Stimulated activated CD4-positive, alpha-beta T cell treated with anti-CD3 and anti-CD28 coated beads, Interleukin-15, amount 100 ng/mL, for 24 hours (primary cell): Measurements from ENCODE around the gene CAPN2.
"Not testable (repeated sequence)": the region's sequence is repeated elsewhere in the genome, so short reads cannot be mapped to it uniquely, and the experiment has no call there.

Source experiments
- DNase-seq: peaks from one replicate; pipeline ENCODE4 v3.0.0-alpha.2; 2020

CAPN2 gene

GRCh38 chr1:223794136-223794880 is 82.0 kb downstream of the CAPN2 start:
- no peak for DNase-seq

DNA sequence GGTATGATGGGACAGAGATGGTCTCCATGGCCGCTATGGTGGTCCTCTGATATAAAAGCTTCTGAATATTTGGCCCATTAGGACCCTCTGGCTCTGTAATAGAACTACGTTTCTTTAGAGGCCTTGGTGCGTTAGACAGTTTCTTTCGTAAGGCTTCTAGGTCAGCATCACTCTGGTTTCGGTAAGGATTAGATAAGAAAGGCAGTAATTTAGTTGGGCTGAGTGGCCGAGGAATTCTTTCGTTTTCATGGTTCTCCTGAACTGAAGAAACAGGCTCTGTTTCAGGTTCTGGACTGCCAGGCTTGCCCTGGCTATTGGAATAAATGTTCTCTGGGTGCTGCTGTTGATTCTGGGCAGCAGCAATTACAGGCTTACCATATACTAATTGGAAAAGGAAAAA is 83.9 kb downstream of the CAPN2 start:
- no peak for DNase-seq

GRCh38 chr1:223802032-223802431 is 89.7 kb downstream of the CAPN2 start:
- no peak for DNase-seq

GRCh38 chr1:223802602-223803001 is 90.3 kb downstream of the CAPN2 start:
- DNase-seq: no peak

- no peak for DNase-seq
These were observed 90.9 kb downstream of the CAPN2 start for GRCh38 chr1:223803211-223803610.

- DNase-seq: not testable (repeated sequence)
These were observed 97.6 kb downstream of the CAPN2 start for GRCh38 chr1:223809905-223810304.

GRCh38 chr1:223810586-223810985 is 98.2 kb downstream of the CAPN2 start:
- no peak for DNase-seq

GRCh38 chr1:223811634-223812101 is 99.3 kb downstream of the CAPN2 start:
- no peak for DNase-seq

DNA sequence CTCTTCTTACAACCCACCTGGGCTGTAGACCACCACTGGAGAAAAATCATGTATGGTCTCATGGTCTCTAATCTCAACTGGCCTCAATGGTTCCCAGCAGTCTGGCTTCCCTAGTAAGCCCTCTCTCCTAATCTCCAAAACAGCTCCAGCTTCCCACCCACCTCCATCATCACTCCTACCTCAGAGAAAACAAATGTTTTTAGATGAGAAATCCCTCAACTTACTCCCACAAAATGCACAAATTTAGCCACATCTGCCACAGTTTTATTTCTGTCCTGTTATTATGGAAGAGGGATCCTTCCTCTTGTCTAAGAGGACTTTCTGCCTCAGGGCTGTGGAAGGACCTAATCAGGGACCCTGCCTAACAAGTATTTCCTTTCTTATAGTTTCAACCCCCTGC is 101.3 kb downstream of the CAPN2 start:
- DNase-seq: no peak

- DNase-seq: no peak
These were observed 102.9 kb downstream of the CAPN2 start for GRCh38 chr1:223815020-223815853.

DNA sequence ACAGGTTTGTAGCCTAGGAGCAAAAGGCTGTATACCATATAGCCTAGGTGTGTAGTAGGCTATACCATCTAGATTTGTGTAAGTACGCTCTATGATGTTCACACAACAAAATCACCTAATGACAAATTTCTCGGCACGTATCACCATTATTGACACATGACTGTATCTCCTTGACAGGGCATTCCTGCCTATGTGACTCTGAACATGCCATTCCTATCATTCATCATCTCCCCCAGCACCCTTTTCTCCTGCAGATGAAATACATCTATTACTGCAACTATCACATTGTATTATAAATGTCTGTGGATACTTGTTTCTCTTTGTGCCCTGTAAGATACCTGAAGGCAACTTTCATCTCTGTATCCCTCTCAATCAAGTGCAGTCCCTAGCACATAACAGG is 103.5 kb downstream of the CAPN2 start:
- DNase-seq: no peak

DNA sequence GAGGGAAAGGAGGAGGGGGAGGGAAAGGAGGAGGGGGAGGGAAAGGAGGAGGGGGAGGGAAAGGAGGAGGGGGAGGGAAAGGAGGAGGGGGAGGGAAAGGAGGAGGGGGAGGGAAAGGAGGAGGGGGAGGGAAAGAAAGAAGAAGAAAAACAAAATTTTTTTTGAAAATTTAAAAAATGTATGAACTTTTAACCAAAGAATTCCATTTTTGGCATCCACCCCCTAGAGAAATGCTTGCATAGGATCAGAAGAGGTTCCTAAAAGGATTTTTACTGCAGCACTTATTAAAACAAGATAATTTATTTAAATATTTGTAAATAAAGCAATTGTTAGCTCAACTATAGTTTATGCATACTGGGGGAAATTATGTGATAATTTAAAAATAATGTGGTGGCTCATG is 104.9 kb downstream of the CAPN2 start:
- DNase-seq: not testable (repeated sequence)

- DNase-seq: no peak
These were observed 107.6 kb downstream of the CAPN2 start for GRCh38 chr1:223819730-223820514.

DNA sequence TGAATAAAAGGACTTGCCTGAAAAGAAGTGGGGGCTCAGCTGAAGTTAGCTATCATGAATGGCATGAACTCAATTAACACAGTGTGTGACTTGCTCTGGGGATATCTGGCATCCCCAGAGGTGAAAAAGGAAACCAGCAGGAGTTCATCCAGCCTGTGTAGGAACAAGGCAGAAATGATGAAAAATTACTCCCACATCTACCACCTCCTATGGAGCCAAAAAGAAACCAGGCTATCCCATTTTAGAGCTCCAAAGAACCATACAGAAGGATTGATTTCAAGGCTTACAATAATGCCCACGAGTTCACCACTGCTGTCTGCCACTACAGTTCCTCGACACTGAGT is 108.1 kb downstream of the CAPN2 start:
- DNase-seq: no peak

- no peak for DNase-seq
These were observed 108.6 kb downstream of the CAPN2 start for GRCh38 chr1:223820971-223821370.

DNA sequence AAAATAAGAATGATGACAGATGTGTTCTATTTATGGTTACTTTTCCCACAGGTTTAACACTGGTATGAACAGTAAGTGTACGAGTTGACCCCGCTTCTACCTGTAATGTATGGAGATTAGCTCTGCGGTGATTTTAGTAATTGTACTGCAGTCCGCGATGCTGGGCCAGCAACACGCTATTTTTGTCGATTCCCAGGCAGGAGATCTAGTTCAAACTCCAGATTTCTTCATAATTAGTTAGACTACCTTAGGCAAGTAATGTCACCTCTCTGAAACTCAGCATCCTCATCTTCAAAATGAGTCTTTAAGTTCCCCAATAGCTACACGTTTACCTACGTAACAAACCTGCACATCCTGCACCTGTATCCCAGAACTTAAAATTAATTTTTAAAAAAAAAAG is 111.9 kb downstream of the CAPN2 start:
- DNase-seq: no peak

GRCh38 chr1:223824712-223825111 is 112.4 kb downstream of the CAPN2 start:
- DNase-seq: no peak
